ENCODE measurements around the gene RALGAPA2. TPM values are rescaled to one million over a fixed set of nuclear protein-coding genes. Genes with fewer than 3 reads are reported as not detected.

Gene RALGAPA2
- polyA plus RNA-seq, 2 of the 4 experiments (the other 2 are of a cell fraction) = 4.0 to 4.7 TPM

DNA sequence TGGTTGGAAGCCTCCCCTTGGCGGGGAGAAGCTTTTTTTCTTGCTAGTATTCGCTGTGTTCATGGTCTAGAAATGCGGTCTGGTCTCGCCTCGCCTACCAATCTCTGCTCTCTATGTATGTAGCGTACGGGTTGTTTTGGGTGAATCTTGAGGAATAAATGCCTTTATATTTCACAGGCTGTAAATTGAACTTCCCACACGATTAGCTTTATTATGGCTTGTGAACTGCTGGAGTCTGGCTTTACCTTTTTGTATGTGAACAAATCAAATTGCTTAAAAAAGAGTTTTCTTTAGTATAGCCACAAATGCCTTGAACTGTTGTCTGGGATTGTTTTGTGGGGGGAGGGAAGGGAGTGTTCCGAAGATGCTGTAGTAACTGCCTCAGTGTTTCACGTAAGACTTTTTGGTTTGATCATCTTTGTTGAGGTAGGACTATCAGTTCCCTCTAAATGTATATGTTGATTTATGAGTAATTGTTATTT is 342.3 kb downstream of the RALGAPA2 start:
- H3K4me1 ChIP-seq = peaks cover 26% of the 10 kb centered on the region
- H3K27ac ChIP-seq = no peak overlapping the region
- POLR2A ChIA-PET = no interaction called here
- 30% methylated on average over 10 of the region's 10 CpGs for WGBS (ENCODE audit: missing lambda C conversion rate)
- DNase-seq (ENCODE audit: low read depth in 1 of 2, low spot score in 1 of 2) (peak in 1 of 2 experiments; percentile 27), ATAC-seq (peak in 1 of 2 experiments; percentile 12; a peak in 1 of 6 replicates), FAIRE-seq (no peak)
- CTCF ChIA-PET = interaction anchor here (0.6 kb wide), 1 partner anchor 183 kb away, joined by 4 read pairs; no protein-coding TSS in a partner anchor
- TF ChIP-seq GATA3 (IDR thresholded peaks at IDR 0.05; ENCODE audit: borderline replicate concordance) (no peak), NFE2L2 (conservative IDR thresholded peaks at IDR 0.05; ENCODE audit: low read length) (no peak), EHF (CRISPR knock-in tag; IDR thresholded peaks at IDR 0.05) (no peak), SMC3 (IDR thresholded peaks at IDR 0.05) (no peak), KDM5A (IDR thresholded peaks at IDR 0.05) (no peak), FOXS1 (CRISPR knock-in tag; IDR thresholded peaks at IDR 0.05) (no peak), ZC3H11A (IDR thresholded peaks at IDR 0.05) (no peak), NPAS2 (CRISPR knock-in tag; IDR thresholded peaks at IDR 0.05; ENCODE audit: borderline replicate concordance) (no peak), NR3C1 (IDR thresholded peaks at IDR 0.05) (no peak), JUNB (IDR thresholded peaks at IDR 0.05) (no peak), HOXB5 (CRISPR knock-in tag; IDR thresholded peaks at IDR 0.05) (no peak), EP300 (IDR thresholded peaks at IDR 0.05) (no peak), HEYL (CRISPR knock-in tag; IDR thresholded peaks at IDR 0.05) (no peak), RAD21 (conservative IDR thresholded peaks at IDR 0.05 in 1 of 2, IDR thresholded peaks at IDR 0.05 in 1 of 2) (no peak), TFCP2L1 (CRISPR knock-in tag; IDR thresholded peaks at IDR 0.05) (no peak), FOSL2 (IDR thresholded peaks at IDR 0.05) (no peak), FOSL2 (CRISPR knock-in tag; IDR thresholded peaks at IDR 0.05) (no peak), ZSCAN20 (CRISPR knock-in tag; IDR thresholded peaks at IDR 0.05) (no peak), HOXA7 (CRISPR knock-in tag; IDR thresholded peaks at IDR 0.05) (no peak)
- TF ChIP-seq, protein P1, sequence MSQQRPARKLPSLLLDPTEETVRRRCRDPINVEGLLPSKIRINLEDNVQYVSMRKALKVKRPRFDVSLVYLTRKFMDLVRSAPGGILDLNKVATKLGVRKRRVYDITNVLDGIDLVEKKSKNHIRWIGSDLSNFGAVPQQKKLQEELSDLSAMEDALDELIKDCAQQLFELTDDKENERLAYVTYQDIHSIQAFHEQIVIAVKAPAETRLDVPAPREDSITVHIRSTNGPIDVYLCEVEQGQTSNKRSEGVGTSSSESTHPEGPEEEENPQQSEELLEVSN (IDR thresholded peaks at IDR 0.05; ENCODE audit: borderline replicate concordance, low read depth) = no peak
- TF ChIP-seq, protein P2, sequence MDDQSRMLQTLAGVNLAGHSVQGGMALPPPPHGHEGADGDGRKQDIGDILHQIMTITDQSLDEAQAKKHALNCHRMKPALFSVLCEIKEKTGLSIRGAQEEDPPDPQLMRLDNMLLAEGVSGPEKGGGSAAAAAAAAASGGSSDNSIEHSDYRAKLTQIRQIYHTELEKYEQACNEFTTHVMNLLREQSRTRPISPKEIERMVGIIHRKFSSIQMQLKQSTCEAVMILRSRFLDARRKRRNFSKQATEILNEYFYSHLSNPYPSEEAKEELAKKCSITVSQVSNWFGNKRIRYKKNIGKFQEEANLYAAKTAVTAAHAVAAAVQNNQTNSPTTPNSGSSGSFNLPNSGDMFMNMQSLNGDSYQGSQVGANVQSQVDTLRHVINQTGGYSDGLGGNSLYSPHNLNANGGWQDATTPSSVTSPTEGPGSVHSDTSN (IDR thresholded peaks at IDR 0.05) = no peak
- H3K4me3 ChIP-seq = no peak overlapping the region
- H3K4me2 ChIP-seq = no peak overlapping the region; the same call in 2 of the 3 replicates
- H3K9me3 ChIP-seq = no peaks in the 10 kb centered on the region

DNA sequence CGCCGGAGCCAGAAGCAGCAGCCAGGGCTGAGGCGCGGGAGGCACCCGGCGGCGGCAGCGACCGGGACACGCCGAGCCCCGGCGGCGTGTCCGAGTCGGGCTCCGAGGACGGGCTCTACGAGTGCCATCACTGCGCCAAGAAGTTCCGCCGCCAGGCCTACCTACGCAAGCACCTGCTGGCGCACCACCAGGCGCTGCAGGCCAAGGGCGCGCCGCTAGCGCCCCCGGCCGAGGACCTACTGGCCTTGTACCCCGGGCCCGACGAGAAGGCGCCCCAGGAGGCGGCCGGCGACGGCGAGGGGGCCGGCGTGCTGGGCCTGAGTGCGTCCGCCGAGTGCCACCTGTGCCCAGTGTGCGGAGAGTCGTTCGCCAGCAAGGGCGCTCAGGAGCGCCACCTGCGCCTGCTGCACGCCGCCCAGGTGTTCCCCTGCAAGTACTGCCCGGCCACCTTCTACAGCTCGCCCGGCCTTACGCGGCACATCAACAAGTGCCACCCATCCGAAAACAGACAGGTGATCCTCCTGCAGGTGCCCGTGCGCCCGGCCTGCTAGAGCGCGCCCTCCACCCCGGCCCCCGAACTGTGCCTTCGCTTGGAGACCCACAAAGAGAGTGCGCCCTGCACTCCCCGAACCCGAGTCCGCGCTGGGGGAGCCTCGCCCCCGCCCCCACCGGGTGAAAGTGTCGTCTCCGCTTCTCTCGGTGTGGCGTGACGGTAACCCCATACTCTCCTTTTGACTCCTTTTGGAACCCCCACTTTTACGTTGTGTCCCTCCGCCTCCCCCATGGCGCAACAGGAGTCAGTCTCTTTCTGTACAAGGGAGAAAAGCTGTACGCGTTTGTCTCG is 343.0 kb downstream of the RALGAPA2 start:
- ATAC-seq (peak; percentile 25 to 61; a peak in 5 of 6 replicates), DNase-seq (ENCODE audit: low read depth in 1 of 2, low spot score in 1 of 2) (peak in 1 of 2 experiments; percentile 67), FAIRE-seq (no peak)
- CTCF ChIA-PET = interaction anchor here (0.6 kb wide), 1 partner anchor 184 kb away, joined by 4 read pairs; no protein-coding TSS in a partner anchor
- no peaks in the 10 kb centered on the region for H3K9me3 ChIP-seq
- peaks cover 26% of the 10 kb centered on the region for H3K4me1 ChIP-seq
- TF ChIP-seq ZC3H11A (IDR thresholded peaks at IDR 0.05) (no peak), HDAC2 (IDR thresholded peaks at IDR 0.05) (peak; percentile 91), BHLHE40 (IDR thresholded peaks at IDR 0.05; ENCODE audit: low read depth, low read length) (no peak)
- TF ChIP-seq, protein P3, sequence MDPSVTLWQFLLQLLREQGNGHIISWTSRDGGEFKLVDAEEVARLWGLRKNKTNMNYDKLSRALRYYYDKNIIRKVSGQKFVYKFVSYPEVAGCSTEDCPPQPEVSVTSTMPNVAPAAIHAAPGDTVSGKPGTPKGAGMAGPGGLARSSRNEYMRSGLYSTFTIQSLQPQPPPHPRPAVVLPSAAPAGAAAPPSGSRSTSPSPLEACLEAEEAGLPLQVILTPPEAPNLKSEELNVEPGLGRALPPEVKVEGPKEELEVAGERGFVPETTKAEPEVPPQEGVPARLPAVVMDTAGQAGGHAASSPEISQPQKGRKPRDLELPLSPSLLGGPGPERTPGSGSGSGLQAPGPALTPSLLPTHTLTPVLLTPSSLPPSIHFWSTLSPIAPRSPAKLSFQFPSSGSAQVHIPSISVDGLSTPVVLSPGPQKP (IDR thresholded peaks at IDR 0.05; ENCODE audit: low read depth, low read length) = no peak
- H3K27ac ChIP-seq = no peak overlapping the region
- 5% methylated on average over 26 of the region's 86 CpGs for WGBS (ENCODE audit: missing lambda C conversion rate)
- POLR2A ChIA-PET = no interaction called here
- peak overlapping the region; percentile 94 for H3K4me2 ChIP-seq
- peak overlapping the region; percentile 44 for H3K4me3 ChIP-seq
